Suprapubic skin (tissue), 4 donors: Measurements from ENCODE around the gene ERFL. TPM values are rescaled to one million over a fixed set of nuclear protein-coding genes. Genes with fewer than 3 reads are reported as not detected.

Source experiments
- DNase-seq, 2 donors: peaks; one replicate each; pipeline ENCODE4 v3.0.0-alpha.2; 2019; ENCODE audit warnings: low spot score in 2 of 2
- H3K27ac ChIP-seq: fragments of 200-600 bp; sonication (generic); one replicate; pipeline ENCODE4 v1.5.1; 2019
- H3K27me3 ChIP-seq: fragments of 200-600 bp; sonication (generic); one replicate; pipeline ENCODE4 v1.5.1; 2019
- H3K36me3 ChIP-seq: fragments of 200-600 bp; sonication (generic); one replicate; pipeline ENCODE4 v1.5.1; 2019
- H3K4me1 ChIP-seq: fragments of 200-600 bp; sonication (generic); one replicate; pipeline ENCODE4 v1.5.1; 2019
- H3K4me3 ChIP-seq: fragments of 200-600 bp; sonication (generic); one replicate; pipeline ENCODE4 v1.5.1; 2019; ENCODE audit warnings: mild to moderate bottlenecking
- H3K9me3 ChIP-seq: fragments of 200-600 bp; sonication (generic); one replicate; pipeline ENCODE4 v1.5.1; 2019
- CTCF ChIP-seq, 2 donors: fragments of 200-600 bp in 1 of 2; fragments of 450-650 bp in 1 of 2; sonication (generic) in 1 of 2; IDR thresholded peaks; one replicate each; pipeline ENCODE4 v1.5.1; 2016 to 2019; ENCODE audit warnings: antibody characterized with exemption in 2 of 2, mild to moderate bottlenecking in 1 of 2, moderate library complexity in 1 of 2
- EP300 ChIP-seq: sonication (generic); formaldehyde crosslinking; IDR thresholded peaks from one replicate; pipeline ENCODE4 v1.6.1; 2017; ENCODE audit warnings: antibody characterized with exemption
- POLR2A ChIP-seq, 2 donors: fragments of 450-650 bp; IDR thresholded peaks; one replicate each; pipeline ENCODE4 v1.6.1; 2017; ENCODE audit warnings: antibody characterized with exemption in 2 of 2, mild to moderate bottlenecking in 2 of 2, moderate library complexity in 2 of 2
- POLR2AphosphoS5 ChIP-seq, 3 donors: sonication (generic); formaldehyde crosslinking; IDR thresholded peaks; one replicate each; pipeline ENCODE4 v1.6.1; 2017; ENCODE audit warnings: antibody characterized with exemption in 3 of 3
- WGBS: methylation state at CpG from one replicate; pipeline ENCODE4 v1.1.5; 2018; 5-methylcytosine and 5-hydroxymethylcytosine counted together
- total RNA-seq, 4 donors: library from RNA; depleted of rRNA; stranded (reverse); fragments of >200 nt; gene quantifications; one replicate each; pipeline ENCODE4 v1.1.0, GENCODE V29; 2016

ERFL gene
- total RNA-seq, 4 donors from 2014 or later = 0.21 to 0.72 TPM; not detected in 2

GRCh38 chr19:41869374-41869955 lies 58.8 kb downstream of the ERFL start:
- TF ChIP-seq POLR2A (IDR thresholded peaks at IDR 0.05) (no peak), POLR2AphosphoS5 (IDR thresholded peaks at IDR 0.05) (no peak), CTCF (IDR thresholded peaks at IDR 0.05) (no peak), EP300 (no peak)
- Histone ChIP-seq H3K27me3 (no peaks in the 10 kb centered on the region), H3K9me3 (no peaks in the 10 kb centered on the region), H3K4me3 (no peak overlapping the region), H3K4me1 (peaks cover 48% of the 10 kb centered on the region), H3K27ac (no peak overlapping the region), H3K36me3 (peaks cover 65% of the 10 kb centered on the region)
- 81% methylated on average over 9 of the region's 13 CpGs for WGBS
- DNase-seq = no peak

- Histone ChIP-seq H3K4me3 (no peak overlapping the region), H3K4me1 (peaks cover 48% of the 10 kb centered on the region), H3K27ac (no peak overlapping the region), H3K27me3 (no peaks in the 10 kb centered on the region), H3K9me3 (no peaks in the 10 kb centered on the region), H3K36me3 (peaks cover 70% of the 10 kb centered on the region)
- 87% methylated on average over 12 of the region's 12 CpGs for WGBS
- DNase-seq = no peak
- TF ChIP-seq POLR2A (IDR thresholded peaks at IDR 0.05) (no peak), EP300 (no peak), POLR2AphosphoS5 (IDR thresholded peaks at IDR 0.05) (no peak), CTCF (IDR thresholded peaks at IDR 0.05) (no peak)
Measured at GRCh38 chr19:41868989-41869300, 59.3 kb downstream of the ERFL start.

GRCh38 chr19:41868120-41868988 lies 59.9 kb downstream of the ERFL start:
- no peak for DNase-seq
- no peak overlapping the region for H3K27ac ChIP-seq
- H3K36me3 ChIP-seq = peaks cover 76% of the 10 kb centered on the region
- no peaks in the 10 kb centered on the region for H3K27me3 ChIP-seq
- H3K9me3 ChIP-seq = no peaks in the 10 kb centered on the region
- H3K4me1 ChIP-seq = peaks cover 50% of the 10 kb centered on the region
- TF ChIP-seq POLR2AphosphoS5 (IDR thresholded peaks at IDR 0.05) = no peak
- TF ChIP-seq POLR2A (IDR thresholded peaks at IDR 0.05) = no peak
- no peak for TF ChIP-seq CTCF (IDR thresholded peaks at IDR 0.05)
- TF ChIP-seq EP300 = no peak
- WGBS = 51% methylated on average over 10 of the region's 10 CpGs
- no peak overlapping the region for H3K4me3 ChIP-seq

- no peak for TF ChIP-seq EP300
- TF ChIP-seq POLR2A (IDR thresholded peaks at IDR 0.05) = no peak
- TF ChIP-seq POLR2AphosphoS5 (IDR thresholded peaks at IDR 0.05) = no peak
- no peak for TF ChIP-seq CTCF (IDR thresholded peaks at IDR 0.05)
- peaks cover 70% of the 10 kb centered on the region for H3K4me1 ChIP-seq
- H3K9me3 ChIP-seq = no peaks in the 10 kb centered on the region
- H3K27me3 ChIP-seq = no peaks in the 10 kb centered on the region
- DNase-seq = peak in 1 of 2 donors; percentile 48
- H3K27ac ChIP-seq = no peak overlapping the region
- H3K4me3 ChIP-seq = no peak overlapping the region
- WGBS = 85% methylated on average over 3 of the region's 3 CpGs
- H3K36me3 ChIP-seq = peaks cover 84% of the 10 kb centered on the region
Measured at GRCh38 chr19:41866284-41866683, 62.0 kb downstream of the ERFL start.

GRCh38 chr19:41864374-41864773 lies 63.9 kb downstream of the ERFL start:
- Histone ChIP-seq H3K27ac (no peak overlapping the region), H3K4me1 (peaks cover 69% of the 10 kb centered on the region), H3K36me3 (peaks cover 68% of the 10 kb centered on the region), H3K27me3 (no peaks in the 10 kb centered on the region), H3K4me3 (no peak overlapping the region), H3K9me3 (no peaks in the 10 kb centered on the region)
- DNase-seq = no peak
- 55% methylated on average over 3 of the region's 5 CpGs for WGBS
- TF ChIP-seq POLR2A (IDR thresholded peaks at IDR 0.05) (no peak), POLR2AphosphoS5 (IDR thresholded peaks at IDR 0.05) (no peak), CTCF (IDR thresholded peaks at IDR 0.05) (no peak), EP300 (no peak)
